ENCODE data around the gene NIM1K. TPM values are rescaled to one million over a fixed set of nuclear protein-coding genes. Genes with fewer than 3 reads are reported as not detected.

Gene NIM1K
- total RNA-seq, 1 donor from 2014 or later: 0.25 TPM

DNA sequence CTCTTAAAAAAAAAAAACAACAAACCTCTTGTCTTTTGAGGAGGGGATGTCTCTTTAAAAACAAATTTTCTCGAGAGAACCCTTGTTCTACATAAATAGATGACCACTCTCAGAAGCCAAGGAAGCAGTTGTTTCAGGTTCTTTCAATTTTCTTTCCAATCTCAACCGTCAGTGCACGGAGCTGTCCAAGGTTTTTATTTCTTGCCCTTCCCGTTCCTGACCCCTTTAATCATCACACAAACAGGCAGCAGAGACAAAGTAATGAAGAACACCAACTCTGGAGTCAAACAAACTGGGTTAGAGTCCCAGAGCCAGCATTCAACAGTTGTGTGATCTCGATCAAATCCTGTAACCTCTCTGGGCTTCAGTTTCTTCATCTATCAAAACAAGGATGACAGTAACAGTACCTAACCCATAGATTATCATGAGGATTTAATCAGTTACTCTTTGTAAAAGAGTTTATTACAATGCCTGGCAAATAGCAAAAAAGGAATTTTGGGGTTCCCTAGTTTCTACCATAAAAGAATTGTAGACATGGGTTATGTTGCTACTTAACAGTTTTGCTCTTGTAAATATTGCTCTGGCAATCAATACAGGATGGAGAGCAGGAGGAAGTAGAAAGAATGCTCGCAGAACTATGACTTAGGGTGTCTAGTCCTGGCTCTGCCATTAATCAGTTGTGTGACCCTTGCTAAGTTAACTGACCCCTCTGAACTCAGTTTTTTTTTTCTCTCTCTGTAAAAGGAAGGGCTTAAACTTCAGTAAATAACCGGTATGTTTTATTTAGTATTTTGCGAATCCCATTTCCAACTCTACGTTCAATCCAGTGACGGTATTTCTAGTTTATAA is 1.0 kb upstream of the NIM1K start:
- no peak overlapping the region for H3K27ac ChIP-seq (replicated peaks)
- intact Hi-C loops (cut with micrococcal nuclease): no loop called here
- no peak for DNase-seq
- TF ChIP-seq, protein P1, sequence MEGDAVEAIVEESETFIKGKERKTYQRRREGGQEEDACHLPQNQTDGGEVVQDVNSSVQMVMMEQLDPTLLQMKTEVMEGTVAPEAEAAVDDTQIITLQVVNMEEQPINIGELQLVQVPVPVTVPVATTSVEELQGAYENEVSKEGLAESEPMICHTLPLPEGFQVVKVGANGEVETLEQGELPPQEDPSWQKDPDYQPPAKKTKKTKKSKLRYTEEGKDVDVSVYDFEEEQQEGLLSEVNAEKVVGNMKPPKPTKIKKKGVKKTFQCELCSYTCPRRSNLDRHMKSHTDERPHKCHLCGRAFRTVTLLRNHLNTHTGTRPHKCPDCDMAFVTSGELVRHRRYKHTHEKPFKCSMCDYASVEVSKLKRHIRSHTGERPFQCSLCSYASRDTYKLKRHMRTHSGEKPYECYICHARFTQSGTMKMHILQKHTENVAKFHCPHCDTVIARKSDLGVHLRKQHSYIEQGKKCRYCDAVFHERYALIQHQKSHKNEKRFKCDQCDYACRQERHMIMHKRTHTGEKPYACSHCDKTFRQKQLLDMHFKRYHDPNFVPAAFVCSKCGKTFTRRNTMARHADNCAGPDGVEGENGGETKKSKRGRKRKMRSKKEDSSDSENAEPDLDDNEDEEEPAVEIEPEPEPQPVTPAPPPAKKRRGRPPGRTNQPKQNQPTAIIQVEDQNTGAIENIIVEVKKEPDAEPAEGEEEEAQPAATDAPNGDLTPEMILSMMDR (IDR thresholded peaks at IDR 0.05; ENCODE audit: borderline replicate concordance): no peak
- H3K9me3 ChIP-seq (replicated peaks): no peaks in the 10 kb centered on the region
- peaks cover 14% of the 10 kb centered on the region for H3K27me3 ChIP-seq (ENCODE audit: low read depth)
- peaks cover 24% of the 10 kb centered on the region for H3K4me1 ChIP-seq
- H3K36me3 ChIP-seq: no peaks in the 10 kb centered on the region
- peak overlapping the region; percentile 76 for H3K4me3 ChIP-seq

DNA sequence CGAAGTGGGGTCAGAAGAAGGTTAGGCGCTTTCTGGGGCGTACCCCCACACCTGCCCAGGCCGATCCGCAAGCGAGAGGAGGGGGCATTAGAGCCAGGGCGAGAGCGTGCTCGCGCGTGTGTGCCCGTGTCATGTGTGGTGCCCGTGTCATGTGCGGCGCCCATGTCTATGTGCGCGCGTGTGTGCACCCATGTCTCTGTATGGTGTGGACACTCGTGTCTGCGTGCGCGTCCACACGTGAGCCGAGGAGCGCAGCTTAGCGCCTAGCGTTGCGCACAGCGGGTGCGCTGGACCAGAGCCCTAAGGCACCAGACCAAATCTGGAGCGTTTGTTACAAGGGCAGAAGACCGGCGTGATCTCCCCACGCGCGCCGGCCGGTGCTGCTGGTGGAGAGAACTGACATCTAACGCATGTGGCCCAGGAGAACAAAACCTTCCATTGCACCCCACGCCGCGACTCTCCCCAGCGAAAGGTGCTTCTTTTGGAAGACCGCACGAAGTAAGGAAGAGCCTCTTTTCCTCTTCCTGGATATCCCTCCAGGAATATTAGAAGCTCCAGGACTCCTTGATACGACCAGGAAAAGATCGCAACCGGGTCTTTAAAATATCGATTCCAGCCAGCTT is 644 bp downstream of the NIM1K start:
- Histone ChIP-seq H3K27me3 (ENCODE audit: low read depth) (peaks cover 14% of the 10 kb centered on the region), H3K4me3 (peak overlapping the region; percentile 76), H3K9me3 (replicated peaks) (no peaks in the 10 kb centered on the region), H3K27ac (replicated peaks) (peak overlapping the region; percentile 12), H3K36me3 (no peaks in the 10 kb centered on the region), H3K4me1 (peaks cover 24% of the 10 kb centered on the region)
- DNase-seq: no peak
- intact Hi-C loops (cut with micrococcal nuclease): no loop called here
- TF ChIP-seq, protein P1 (IDR thresholded peaks at IDR 0.05; ENCODE audit: borderline replicate concordance): no peak

DNA sequence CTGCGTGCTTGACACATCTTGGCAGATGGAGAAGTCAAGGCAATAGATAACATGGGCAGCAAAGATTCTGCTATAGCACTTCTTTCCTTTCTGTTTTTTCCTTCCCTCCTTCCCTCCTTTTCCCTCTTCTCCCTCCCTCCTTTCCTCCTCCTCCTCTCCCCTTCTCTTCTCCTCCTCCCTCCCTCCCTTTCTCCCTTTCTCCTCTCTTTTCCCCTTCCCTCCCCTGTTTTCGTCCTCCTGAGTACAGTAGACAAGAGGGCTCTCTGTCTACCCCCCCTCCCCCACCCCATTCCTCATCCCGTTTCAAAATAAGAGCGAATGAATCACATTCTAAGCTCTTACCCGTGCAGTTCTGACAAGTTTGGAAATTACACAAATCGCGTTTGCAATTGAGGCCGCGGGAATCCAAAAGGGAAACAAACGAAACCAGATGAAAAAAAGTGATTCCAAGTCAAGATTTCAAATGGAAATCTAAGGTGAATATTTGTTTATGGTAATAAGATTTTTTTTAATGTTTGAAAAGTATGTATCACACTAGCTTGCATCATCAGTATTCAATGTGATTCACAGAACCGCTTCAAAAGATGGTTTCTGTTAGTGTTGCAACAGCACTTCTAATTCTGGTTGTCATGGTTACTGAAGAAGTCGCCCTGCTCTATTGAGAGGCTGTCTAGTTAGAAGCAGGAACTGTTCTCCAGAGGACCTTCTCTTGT is 1.3 kb downstream of the NIM1K start:
- Histone ChIP-seq H3K9me3 (replicated peaks) (no peaks in the 10 kb centered on the region), H3K36me3 (no peaks in the 10 kb centered on the region), H3K4me1 (peaks cover 24% of the 10 kb centered on the region), H3K4me3 (peak overlapping the region; percentile 76), H3K27ac (replicated peaks) (no peak overlapping the region), H3K27me3 (ENCODE audit: low read depth) (peaks cover 14% of the 10 kb centered on the region)
- no peak for DNase-seq
- TF ChIP-seq, protein P1 (IDR thresholded peaks at IDR 0.05; ENCODE audit: borderline replicate concordance): no peak
- intact Hi-C loops (cut with micrococcal nuclease): no loop called here

DNA sequence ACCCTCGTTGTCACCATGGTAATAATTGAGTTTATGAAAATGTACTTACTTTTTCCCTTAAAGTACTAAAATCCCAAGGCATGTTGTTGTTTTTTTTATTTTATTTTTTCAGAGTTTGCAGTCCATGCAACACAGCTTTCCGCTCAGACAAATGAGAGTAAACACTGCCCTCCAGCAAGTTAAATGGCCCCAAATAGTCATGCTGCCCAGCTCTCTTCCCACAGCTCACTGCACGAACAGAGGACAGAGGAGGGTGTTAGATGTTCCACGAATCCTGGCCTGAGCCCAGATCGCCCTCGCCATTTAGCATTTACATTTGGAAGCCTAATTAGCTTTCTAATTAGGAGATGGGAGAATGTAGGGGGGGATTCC is 1.9 kb downstream of the NIM1K start:
- TF ChIP-seq, protein P1 (IDR thresholded peaks at IDR 0.05; ENCODE audit: borderline replicate concordance): no peak
- DNase-seq: no peak
- H3K4me1 ChIP-seq: peaks cover 24% of the 10 kb centered on the region
- peaks cover 14% of the 10 kb centered on the region for H3K27me3 ChIP-seq (ENCODE audit: low read depth)
- no peak overlapping the region for H3K27ac ChIP-seq (replicated peaks)
- H3K4me3 ChIP-seq: peak overlapping the region; percentile 76
- H3K9me3 ChIP-seq (replicated peaks): no peaks in the 10 kb centered on the region
- H3K36me3 ChIP-seq: no peaks in the 10 kb centered on the region
- intact Hi-C loops (cut with micrococcal nuclease): no loop called here

DNA sequence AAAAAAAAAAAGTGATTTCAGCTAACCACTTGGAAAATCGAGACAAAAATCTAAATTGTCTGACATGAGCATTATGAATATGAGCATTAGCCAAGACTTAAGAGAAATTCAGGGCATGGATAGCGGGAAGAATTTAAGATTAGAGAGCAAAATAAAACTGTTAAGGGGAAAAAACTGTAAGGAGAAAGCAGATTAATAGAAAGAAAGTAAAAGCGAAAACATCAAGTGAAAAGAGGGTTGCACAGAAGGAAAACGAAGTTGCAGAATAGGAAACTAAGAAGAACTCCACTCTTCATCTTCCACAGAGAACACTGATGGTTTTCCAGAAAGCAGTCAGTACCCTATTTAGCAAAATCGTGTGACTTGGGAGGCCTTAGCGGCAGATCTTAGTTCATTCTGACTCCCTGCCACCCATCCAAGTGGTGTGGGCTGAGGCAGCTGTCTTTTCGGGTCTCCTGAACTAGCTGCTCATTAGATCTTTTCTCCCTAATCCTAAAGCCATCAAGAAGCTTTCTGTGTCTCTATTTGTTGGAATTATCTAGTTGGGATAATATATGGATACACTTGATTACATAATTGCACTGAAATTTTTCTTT is 3.7 kb downstream of the NIM1K start:
- TF ChIP-seq, protein P1 (IDR thresholded peaks at IDR 0.05; ENCODE audit: borderline replicate concordance): no peak
- Histone ChIP-seq H3K36me3 (no peaks in the 10 kb centered on the region), H3K27ac (replicated peaks) (no peak overlapping the region), H3K4me1 (peaks cover 24% of the 10 kb centered on the region), H3K27me3 (ENCODE audit: low read depth) (peaks cover 14% of the 10 kb centered on the region), H3K4me3 (no peak overlapping the region), H3K9me3 (replicated peaks) (no peaks in the 10 kb centered on the region)
- DNase-seq: no peak
- intact Hi-C loops (cut with micrococcal nuclease): no loop called here
